Lung (tissue), 12 donors: Measurements from ENCODE around the gene RNASE8. TPM values are rescaled to one million over a fixed set of nuclear protein-coding genes. Genes with fewer than 3 reads are reported as not detected.

Experiments
- ATAC-seq: fragments of 200-7000 bp; cut with Tn5 transposase; one replicate; pipeline ENCODE4 v1.9.1; 2020; ENCODE audit warnings: moderate number of reproducible peaks; ENCODE audit not compliant: insufficient read depth, low FRiP score
- DNase-seq, 3 donors: peaks; one replicate each; pipeline ENCODE4 v3.0.0-alpha.2; 2013 to 2017
- H3K27ac ChIP-seq, 2 donors: one replicate each; pipeline ENCODE4 v1.5.1; 2013; ENCODE audit warnings: mild to moderate bottlenecking in 2 of 2, moderate library complexity in 2 of 2, control low read depth in 1 of 2, inconsistent platforms in 1 of 2, low read depth in 1 of 2, low read length in 1 of 2
- H3K27me3 ChIP-seq, 3 donors: one replicate each; pipeline ENCODE4 v1.5.1; 2013; ENCODE audit warnings: low read length in 2 of 3; ENCODE audit not compliant: control insufficient read depth in 3 of 3, insufficient read depth in 3 of 3
- H3K36me3 ChIP-seq, 4 donors: one replicate each; pipeline ENCODE4 v1.5.1; 2013; ENCODE audit warnings: low read length in 4 of 4, mild to moderate bottlenecking in 1 of 4, moderate library complexity in 1 of 4; ENCODE audit not compliant: control insufficient read depth in 4 of 4, insufficient read depth in 4 of 4
- H3K4me1 ChIP-seq, 5 donors: one replicate each; pipeline ENCODE4 v1.5.1; 2013; ENCODE audit warnings: low read length in 5 of 5, mild to moderate bottlenecking in 2 of 5, moderate library complexity in 1 of 5; ENCODE audit not compliant: control insufficient read depth in 5 of 5, insufficient read depth in 5 of 5
- H3K4me3 ChIP-seq: one replicate; pipeline ENCODE4 v1.5.1; 2013; ENCODE audit warnings: mild to moderate bottlenecking, control low read depth, moderate library complexity
- H3K9ac ChIP-seq, 2 donors: one replicate each; pipeline ENCODE4 v1.5.1; 2013; ENCODE audit warnings: low read length in 2 of 2, control low read depth in 1 of 2; ENCODE audit not compliant: insufficient read depth in 1 of 2
- H3K9me3 ChIP-seq, 4 donors: one replicate each; pipeline ENCODE4 v1.5.1; 2013; ENCODE audit warnings: low read length in 3 of 4, mild to moderate bottlenecking in 1 of 4, moderate library complexity in 1 of 4; ENCODE audit not compliant: control insufficient read depth in 4 of 4, insufficient read depth in 3 of 4
- CTCF ChIP-seq: IDR thresholded peaks from 2 replicates; pipeline ENCODE4 v1.5.1; 2012; ENCODE audit warnings: mild to moderate bottlenecking; ENCODE audit errors: control extremely low read depth, extremely low read depth
- WGBS, 2 donors: extraction: QIAGEN DNeasy Blood & Tissue Kit; methylation state at CpG; one replicate each; pipeline ENCODE4 v1.1.7; 2013; 5-methylcytosine and 5-hydroxymethylcytosine counted together
- polyA plus RNA-seq, 2 donors: library from polyadenylated mRNA; stranded (reverse); fragments of 200-250 nt; gene quantifications; one replicate each; pipeline ENCODE4 v1.2.1, GENCODE V29; 2013
- total RNA-seq, 2 donors: library from RNA; depleted of rRNA in 1 of 2; stranded (reverse); fragments of >200 nt in 1 of 2; gene quantifications; one replicate each; pipeline ENCODE4 v1.2.1, GENCODE V29; 2014 to 2021
- donor health status: control.
- donor health status: control.
- donor health status: Bipolar disorder and iron deficiency.
- donor health status: healthy.
- donor health status: DM: yes; HTN: yes; CAD: no.

RNASE8 gene
- total and polyA plus RNA-seq, 4 donors: not detected

- H3K27ac ChIP-seq: no peak overlapping the region
- ATAC-seq: no peak
- DNase-seq: no peak
- H3K4me1 ChIP-seq: peaks cover 0 to 6% (median 0%) of the 10 kb centered on the region in 5 donors
- H3K36me3 ChIP-seq: peaks cover 27 to 86% (median 63%) of the 10 kb centered on the region in 4 donors
- H3K9ac ChIP-seq: no peak overlapping the region
- no peak for TF ChIP-seq CTCF
- no peak overlapping the region for H3K4me3 ChIP-seq
- WGBS, 2 donors: 62 to 67% methylated on average over 2 of the region's 2 CpGs
- no peaks in the 10 kb centered on the region for H3K9me3 ChIP-seq
- no peaks in the 10 kb centered on the region for H3K27me3 ChIP-seq
These were observed 20.1 kb downstream of the RNASE8 start for GRCh38 chr14:21077672-21078071.

- no peak for TF ChIP-seq CTCF
- 91 to 96% methylated on average over 5 of the region's 5 CpGs for whole genome bisulfite sequencing, 2 donors
- H3K9ac ChIP-seq: no peak overlapping the region
- no peak overlapping the region for H3K27ac ChIP-seq
- H3K9me3 ChIP-seq: no peaks in the 10 kb centered on the region
- H3K27me3 ChIP-seq: no peaks in the 10 kb centered on the region
- peaks cover 27 to 85% (median 64%) of the 10 kb centered on the region in 4 donors for H3K36me3 ChIP-seq
- H3K4me3 ChIP-seq: no peak overlapping the region
- no peaks in the 10 kb centered on the region for H3K4me1 ChIP-seq
- DNase-seq (no peak), ATAC-seq (no peak)
These were observed 20.7 kb downstream of the RNASE8 start for GRCh38 chr14:21078287-21078686.

DNA sequence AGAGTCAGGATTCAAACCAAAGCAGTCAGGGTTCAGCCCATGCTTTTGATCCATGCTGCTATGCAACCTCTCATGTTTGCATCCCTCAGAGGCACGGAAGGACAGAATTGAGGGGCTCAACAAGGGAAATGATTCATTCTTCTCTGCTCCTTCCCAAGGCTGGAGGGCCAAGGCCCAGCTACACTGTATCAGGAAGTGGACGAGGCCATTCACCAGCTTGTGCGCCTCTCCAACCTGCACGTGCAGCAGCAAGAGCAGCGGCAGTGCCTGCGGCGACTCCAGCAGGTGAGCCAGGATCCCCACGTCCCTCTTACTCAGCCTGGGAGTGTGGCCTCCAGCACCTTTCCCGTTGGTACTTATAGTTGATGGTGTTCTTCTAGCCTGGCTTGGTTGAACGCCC is 21.1 kb downstream of the RNASE8 start:
- WGBS, 2 donors: 87 to 95% methylated on average over 10 of the region's 10 CpGs
- H3K4me3 ChIP-seq: no peak overlapping the region
- H3K36me3 ChIP-seq: peaks cover 27 to 81% (median 62%) of the 10 kb centered on the region in 4 donors
- no peaks in the 10 kb centered on the region for H3K9me3 ChIP-seq
- no peak for TF ChIP-seq CTCF
- H3K9ac ChIP-seq: no peak overlapping the region
- no peaks in the 10 kb centered on the region for H3K4me1 ChIP-seq
- no peak for DNase-seq
- ATAC-seq: no peak
- H3K27me3 ChIP-seq: no peaks in the 10 kb centered on the region
- H3K27ac ChIP-seq: no peak overlapping the region

- H3K36me3 ChIP-seq: peaks cover 41 to 73% (median 61%) of the 10 kb centered on the region in 4 donors
- no peak overlapping the region for H3K9ac ChIP-seq
- no peaks in the 10 kb centered on the region for H3K4me1 ChIP-seq
- DNase-seq: no peak
- H3K27me3 ChIP-seq: no peaks in the 10 kb centered on the region
- TF ChIP-seq CTCF: no peak
- no peak overlapping the region for H3K27ac ChIP-seq
- ATAC-seq: no peak
- 90 to 92% methylated on average over 24 to 30 of the region's 30 CpGs for WGBS, 2 donors
- no peak overlapping the region for H3K4me3 ChIP-seq
- H3K9me3 ChIP-seq: no peaks in the 10 kb centered on the region
These were observed 24.0 kb downstream of the RNASE8 start for GRCh38 chr14:21081521-21082142.
